Stomach (tissue), 9 donors: Measurements from ENCODE around the gene KRAS. TPM values are rescaled to one million over a fixed set of nuclear protein-coding genes. Genes with fewer than 3 reads are reported as not detected.

ENCODE experiments used
- DNase-seq, 2 donors: peaks; one replicate each; pipeline versions ENCODE4 v3.0.0 to v3.0.0-alpha.2; 2013 to 2019
- H3K27ac ChIP-seq, 5 donors: fragments of 200-600 bp in 4 of 5; sonication (generic) in 4 of 5; one replicate each; pipeline ENCODE4 v1.5.1; 2013 to 2019; ENCODE audit warnings: mild to moderate bottlenecking in 1 of 5, moderate library complexity in 1 of 5
- H3K27me3 ChIP-seq, 3 donors: fragments of 200-600 bp; sonication (generic); one replicate each; pipeline ENCODE4 v1.5.1; 2017 to 2019; ENCODE audit warnings: mixed run types in 1 of 3
- H3K36me3 ChIP-seq, 4 donors: fragments of 200-600 bp; sonication (generic); 1 replicate in 3 of 4; 2 replicates in 1 of 4; pipeline ENCODE4 v1.5.1; 2016 to 2019
- H3K4me1 ChIP-seq, 4 donors: fragments of 200-600 bp; sonication (generic); one replicate each; pipeline ENCODE4 v1.5.1; 2016 to 2019
- H3K4me3 ChIP-seq, 4 donors: fragments of 200-600 bp; sonication (generic) in 3 of 4; one replicate each; pipeline ENCODE4 v1.5.1; 2016 to 2019; ENCODE audit warnings: mild to moderate bottlenecking in 1 of 4
- H3K9me3 ChIP-seq, 4 donors: fragments of 200-600 bp; sonication (generic); one replicate each; pipeline ENCODE4 v1.5.1; 2016 to 2019
- EP300 ChIP-seq: sonication (generic); formaldehyde crosslinking; IDR thresholded peaks from one replicate; pipeline ENCODE4 v1.6.1; 2017; ENCODE audit warnings: antibody characterized with exemption
- POLR2A ChIP-seq, 4 donors: fragments of 450-650 bp; IDR thresholded peaks; one replicate each; pipeline ENCODE4 v1.6.1; 2016; ENCODE audit warnings: antibody characterized with exemption in 4 of 4, control low read depth in 2 of 4, mild to moderate bottlenecking in 1 of 4, moderate library complexity in 1 of 4
- POLR2AphosphoS5 ChIP-seq, 3 donors: sonication (generic); formaldehyde crosslinking; IDR thresholded peaks; one replicate each; pipeline ENCODE4 v1.6.1; 2016; ENCODE audit warnings: antibody characterized with exemption in 3 of 3
- WGBS, 5 donors: extraction: QIAGEN DNeasy Blood & Tissue Kit in 3 of 5; methylation state at CpG; one replicate each; pipeline versions ENCODE4 v1.1.5 to v1.1.7; 2013 to 2018; 5-methylcytosine and 5-hydroxymethylcytosine counted together
- intact Hi-C: fragments of 100-400 bp; cut with DNase I; formaldehyde crosslinking; loops from one replicate; pipeline ENCODE4 v1.15.1; 2023; ENCODE audit warnings: low total_unique reads
- polyA plus RNA-seq, 3 donors: library from polyadenylated mRNA; stranded (reverse); fragments of 200-250 nt; gene quantifications; one replicate each; pipeline ENCODE4 v1.2.3, GENCODE V29; 2013
- total RNA-seq, 5 donors: library from RNA; depleted of rRNA; stranded (reverse); fragments of >200 nt; gene quantifications; one replicate each; pipeline versions ENCODE4 v1.1.0 to v1.2.3, GENCODE V29; 2014 to 2016
- TF ChIP-seq, protein P1 (sequence below), 7 experiments: fragments of 450-650 bp in 4 of 7; fragments of 200-600 bp in 3 of 7; sonication (generic) in 3 of 7; IDR thresholded peaks; one replicate each; pipeline ENCODE4 v1.5.1; 2016 to 2019; ENCODE audit warnings: antibody characterized with exemption in 7 of 7, control low read depth in 2 of 7, mild to moderate bottlenecking in 1 of 7
- donor health status: healthy with polysubstance abuse.
- donor health status: Bipolar disorder and iron deficiency.
- donor health status: healthy.

The KRAS gene
- total and polyA plus RNA-seq, 8 donors, result 6.6 to 75.3 (median 17.6) TPM

DNA sequence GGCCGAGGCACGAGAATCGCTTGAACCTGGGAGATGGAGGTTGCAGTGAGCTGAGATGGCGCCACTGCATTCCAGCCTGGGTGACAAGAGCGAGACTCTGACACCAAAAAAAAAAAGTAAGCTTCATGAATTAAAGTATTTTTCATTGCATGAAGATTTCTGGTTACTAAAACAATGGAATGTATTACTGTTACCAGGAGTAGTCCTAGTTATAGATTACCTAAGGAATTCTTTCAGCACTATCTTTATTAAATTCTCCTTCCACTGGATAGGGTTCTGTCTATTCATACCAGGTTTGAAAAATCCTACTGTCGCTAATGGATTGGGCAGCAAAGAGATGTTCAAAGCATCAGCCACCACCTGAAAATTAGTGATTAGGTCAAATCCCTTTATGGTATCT is 43.3 kb downstream of the KRAS start:
- Histone ChIP-seq H3K9me3 (no peaks in the 10 kb centered on the region), H3K4me1 (peaks cover 0 to 10% (median 0%) of the 10 kb centered on the region in 4 donors), H3K27ac (no peak overlapping the region), H3K4me3 (no peak overlapping the region), H3K27me3 (no peaks in the 10 kb centered on the region), H3K36me3 (peaks cover 0 to 67% (median 43%) of the 10 kb centered on the region in 4 donors)
- no peak for DNase-seq
- 97 to 100% (median 99%) methylated on average over 6 of the region's 6 CpGs for WGBS, 5 donors
- intact Hi-C loops, result no loop called here
- TF ChIP-seq POLR2A (IDR thresholded peaks at IDR 0.05) (no peak), EP300 (no peak), POLR2AphosphoS5 (IDR thresholded peaks at IDR 0.05) (no peak)
- TF ChIP-seq, protein P1, sequence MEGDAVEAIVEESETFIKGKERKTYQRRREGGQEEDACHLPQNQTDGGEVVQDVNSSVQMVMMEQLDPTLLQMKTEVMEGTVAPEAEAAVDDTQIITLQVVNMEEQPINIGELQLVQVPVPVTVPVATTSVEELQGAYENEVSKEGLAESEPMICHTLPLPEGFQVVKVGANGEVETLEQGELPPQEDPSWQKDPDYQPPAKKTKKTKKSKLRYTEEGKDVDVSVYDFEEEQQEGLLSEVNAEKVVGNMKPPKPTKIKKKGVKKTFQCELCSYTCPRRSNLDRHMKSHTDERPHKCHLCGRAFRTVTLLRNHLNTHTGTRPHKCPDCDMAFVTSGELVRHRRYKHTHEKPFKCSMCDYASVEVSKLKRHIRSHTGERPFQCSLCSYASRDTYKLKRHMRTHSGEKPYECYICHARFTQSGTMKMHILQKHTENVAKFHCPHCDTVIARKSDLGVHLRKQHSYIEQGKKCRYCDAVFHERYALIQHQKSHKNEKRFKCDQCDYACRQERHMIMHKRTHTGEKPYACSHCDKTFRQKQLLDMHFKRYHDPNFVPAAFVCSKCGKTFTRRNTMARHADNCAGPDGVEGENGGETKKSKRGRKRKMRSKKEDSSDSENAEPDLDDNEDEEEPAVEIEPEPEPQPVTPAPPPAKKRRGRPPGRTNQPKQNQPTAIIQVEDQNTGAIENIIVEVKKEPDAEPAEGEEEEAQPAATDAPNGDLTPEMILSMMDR (IDR thresholded peaks at IDR 0.05), result no peak

DNA sequence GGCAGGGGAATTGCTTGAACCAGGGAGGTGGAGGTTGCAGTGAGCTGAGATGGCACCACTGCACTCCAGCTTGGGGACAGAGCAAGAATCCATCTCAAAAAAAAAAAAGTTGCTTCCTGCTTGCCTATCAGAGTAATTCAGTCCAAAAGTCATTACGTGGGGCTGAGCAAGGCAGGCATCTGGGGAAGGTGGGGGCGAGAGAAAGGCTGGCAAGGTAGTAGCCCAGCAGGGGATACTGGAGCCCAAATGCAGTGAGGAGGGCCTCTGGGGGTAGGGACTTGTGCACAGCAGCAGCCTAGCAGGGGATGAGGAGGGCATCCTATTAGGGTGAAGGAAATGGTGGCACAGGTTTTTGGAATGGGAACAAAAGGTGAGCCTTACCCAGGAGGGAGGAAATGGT is 48.6 kb downstream of the KRAS start:
- Histone ChIP-seq H3K4me1 (peaks cover 0 to 11% (median 0%) of the 10 kb centered on the region in 4 donors), H3K9me3 (no peaks in the 10 kb centered on the region), H3K36me3 (peaks cover 0 to 32% (median 17%) of the 10 kb centered on the region in 4 donors), H3K27me3 (no peaks in the 10 kb centered on the region), H3K27ac (no peak overlapping the region), H3K4me3 (no peak overlapping the region)
- TF ChIP-seq, protein P1 (IDR thresholded peaks at IDR 0.05), result no peak
- TF ChIP-seq POLR2AphosphoS5 (IDR thresholded peaks at IDR 0.05), result no peak
- no peak for TF ChIP-seq EP300
- no peak for TF ChIP-seq POLR2A (IDR thresholded peaks at IDR 0.05)
- intact Hi-C loops, result no loop called here
- no peak for DNase-seq
- WGBS, 5 donors, result 72 to 93% (median 82%) methylated on average over 2 of the region's 2 CpGs

DNA sequence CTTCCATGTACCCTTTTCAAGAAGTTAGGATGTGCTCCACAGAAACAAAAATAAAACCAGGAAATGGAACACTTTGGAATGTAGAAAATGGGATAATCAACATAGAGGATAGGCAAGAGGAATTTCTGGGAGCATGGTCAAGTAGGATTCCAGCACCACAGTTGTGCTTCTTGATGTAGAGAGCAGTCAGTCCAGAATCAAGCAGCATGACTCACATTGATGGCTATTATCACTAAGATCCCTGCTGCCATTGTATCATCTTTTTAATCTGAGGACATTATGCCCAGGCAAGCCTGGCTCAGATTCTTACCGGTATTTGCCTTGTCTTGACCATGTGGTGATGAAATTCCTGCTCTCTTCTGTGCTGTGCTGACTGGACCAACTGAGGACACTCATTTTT is 50.0 kb downstream of the KRAS start:
- Histone ChIP-seq H3K4me1 (peaks cover 4 to 22% (median 10%) of the 10 kb centered on the region in 4 donors), H3K9me3 (no peaks in the 10 kb centered on the region), H3K27ac (no peak overlapping the region), H3K4me3 (no peak overlapping the region), H3K27me3 (no peaks in the 10 kb centered on the region), H3K36me3 (peaks cover 0 to 28% (median 7%) of the 10 kb centered on the region in 4 donors)
- WGBS, 5 donors, result 82 to 91% (median 85%) methylated on average over 1 of the region's 1 CpG
- intact Hi-C loops, result no loop called here
- no peak for DNase-seq
- TF ChIP-seq, protein P1 (IDR thresholded peaks at IDR 0.05), result no peak
- TF ChIP-seq POLR2AphosphoS5 (IDR thresholded peaks at IDR 0.05), result no peak
- no peak for TF ChIP-seq EP300
- no peak for TF ChIP-seq POLR2A (IDR thresholded peaks at IDR 0.05)

DNA sequence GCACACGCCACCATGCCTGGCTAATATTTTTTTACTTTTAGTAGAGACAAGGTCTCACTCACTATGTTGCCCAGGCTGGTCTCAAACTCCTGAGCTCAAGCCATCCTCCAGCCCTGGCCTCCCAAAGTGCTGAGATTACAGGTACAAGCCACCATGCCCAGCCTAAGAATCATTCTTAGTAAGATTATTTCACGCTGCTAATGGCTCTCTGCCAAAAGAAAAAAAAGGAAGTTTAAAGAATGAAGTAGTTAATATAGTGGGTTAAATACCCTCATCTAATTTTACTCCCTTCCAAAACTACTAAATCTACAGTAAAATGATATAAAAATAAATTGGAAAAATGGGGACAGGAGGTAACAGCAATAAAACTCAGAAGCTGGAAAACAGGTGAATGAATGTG is 53.1 kb downstream of the KRAS start:
- DNase-seq, result no peak
- WGBS, 5 donors, result 60 to 71% (median 64%) methylated on average over 2 of the region's 2 CpGs
- peaks cover 0 to 8% (median 2%) of the 10 kb centered on the region in 4 donors for H3K36me3 ChIP-seq
- H3K9me3 ChIP-seq, result no peaks in the 10 kb centered on the region
- no peak overlapping the region for H3K4me3 ChIP-seq
- intact Hi-C loops, result no loop called here
- H3K27me3 ChIP-seq, result no peaks in the 10 kb centered on the region
- H3K4me1 ChIP-seq, result peaks cover 4 to 32% (median 16%) of the 10 kb centered on the region in 4 donors
- H3K27ac ChIP-seq, result no peak overlapping the region
- TF ChIP-seq EP300, result no peak
- no peak for TF ChIP-seq POLR2A (IDR thresholded peaks at IDR 0.05)
- no peak for TF ChIP-seq POLR2AphosphoS5 (IDR thresholded peaks at IDR 0.05)
- TF ChIP-seq, protein P1 (IDR thresholded peaks at IDR 0.05), result no peak
